IMR-90 (cell line): ENCODE measurements around the gene PRSS35. TPM values are rescaled to one million over a fixed set of nuclear protein-coding genes. Genes with fewer than 3 reads are reported as not detected.

ENCODE experiments used
- ATAC-seq: fragments of 200-7000 bp; cut with Tn5 transposase; 2 replicates; pipeline ENCODE4 v1.9.1; 2020; ENCODE audit warnings: low read depth, mild to moderate bottlenecking, moderate library complexity
- Bru-seq: library from RNA; stranded (reverse); fragments of 400-500 nt; gene quantifications from one replicate; lab custom pipeline; 2021; lab: Mats Ljungman, UMichigan
- BruChase-seq, 2 experiments: library from RNA; stranded (reverse); fragments of 400-500 nt; gene quantifications; one replicate each; lab custom pipeline; 2021; lab: Mats Ljungman, UMichigan
- BruUV-seq: library from RNA; stranded (reverse); fragments of 400-500 nt; replicated peaks from 2 replicates; lab custom pipeline; 2021; lab: Mats Ljungman, UMichigan
- CTCF ChIA-PET: fragments of 300-600 bp; formaldehyde crosslinking; extraction: SDS; loops from one replicate; lab custom pipeline; 2021; ENCODE audit warnings: antibody characterized with exemption; lab: Yijun Ruan, JAX
- POLR2A ChIA-PET: fragments of 300-600 bp; sonication (Branson Sonifier 250); formaldehyde crosslinking; loops from one replicate; lab custom pipeline; 2022; ENCODE audit warnings: antibody characterized with exemption; ENCODE audit not compliant: unreplicated experiment; lab: Charles Lee
- DNase-seq: peaks from one replicate; pipeline ENCODE4 v3.0.0; 2013
- H2AFZ ChIP-seq: replicated peaks from 2 replicates; pipeline ENCODE3; 2013; ENCODE audit warnings: low read length, mild to moderate bottlenecking; ENCODE audit not compliant: poor library complexity
- H2AK5ac ChIP-seq: 2 replicates; pipeline ENCODE4 v1.6.1; 2013; ENCODE audit warnings: low read depth, low read length, inconsistent platforms
- H2AK9ac ChIP-seq: replicated peaks from 2 replicates; pipeline ENCODE3; 2013; ENCODE audit warnings: mild to moderate bottlenecking, low read depth, low read length, moderate library complexity; ENCODE audit not compliant: poor library complexity
- H2BK120ac ChIP-seq: 2 replicates; pipeline ENCODE4 v1.6.1; 2013; ENCODE audit warnings: low read depth, low read length, inconsistent platforms
- H2BK15ac ChIP-seq: 3 replicates; pipeline ENCODE4 v1.6.1; 2013; ENCODE audit warnings: low read depth, low read length, inconsistent platforms
- H2BK20ac ChIP-seq: 2 replicates; pipeline ENCODE4 v1.6.1; 2013; ENCODE audit warnings: low read depth, mild to moderate bottlenecking, inconsistent platforms, low read length, moderate library complexity
- H2BK5ac ChIP-seq: 2 replicates; pipeline ENCODE4 v1.6.1; 2013; ENCODE audit warnings: mild to moderate bottlenecking, low read depth, low read length, inconsistent platforms; ENCODE audit not compliant: poor library complexity, severe bottlenecking
- H3K14ac ChIP-seq: replicated peaks from 2 replicates; pipeline ENCODE4 v1.6.1; 2013; ENCODE audit warnings: low read depth, low read length, inconsistent platforms
- H3K18ac ChIP-seq: 2 replicates; pipeline ENCODE4 v1.6.1; 2013; ENCODE audit warnings: low read depth, low read length, control low read depth
- H3K23ac ChIP-seq: 2 replicates; pipeline ENCODE4 v1.6.1; 2013; ENCODE audit warnings: low read depth, low read length, inconsistent platforms
- H3K27ac ChIP-seq: 2 replicates; pipeline ENCODE4 v1.5.1; 2013; ENCODE audit warnings: mild to moderate bottlenecking, control low read depth, low read length; ENCODE audit not compliant: insufficient read depth
- H3K27me3 ChIP-seq: 2 replicates; pipeline ENCODE4 v1.6.1; 2013; ENCODE audit warnings: low read length; ENCODE audit not compliant: control insufficient read depth, insufficient read depth
- H3K36me3 ChIP-seq: 2 replicates; pipeline ENCODE4 v1.6.1; 2013; ENCODE audit warnings: low read length, mixed read lengths; ENCODE audit not compliant: control insufficient read depth, insufficient read depth
- H3K4ac ChIP-seq: 2 replicates; pipeline ENCODE4 v1.6.1; 2013; ENCODE audit warnings: low read depth, low read length, inconsistent platforms
- H3K4me1 ChIP-seq: 2 replicates; pipeline ENCODE4 v1.6.1; 2013; ENCODE audit warnings: low read length, mixed read lengths; ENCODE audit not compliant: control insufficient read depth, insufficient read depth
- H3K4me2 ChIP-seq: 2 replicates; pipeline ENCODE4 v1.6.1; 2013; ENCODE audit warnings: low read depth, mild to moderate bottlenecking, control low read depth, low read length, moderate library complexity
- H3K4me3 ChIP-seq: 2 replicates; pipeline ENCODE4 v1.5.1; 2013; ENCODE audit warnings: low read depth, mild to moderate bottlenecking, control low read depth, low read length, moderate library complexity; ENCODE audit not compliant: insufficient read depth
- H3K56ac ChIP-seq: 2 replicates; pipeline ENCODE4 v1.6.1; 2013; ENCODE audit warnings: low read length, inconsistent platforms; ENCODE audit not compliant: insufficient read depth; ENCODE audit errors: extremely low read depth
- H3K79me1 ChIP-seq, 2 experiments: 2 replicates each; pipeline ENCODE4 v1.6.1; 2013; ENCODE audit warnings: low read length in 2 of 2, inconsistent platforms in 1 of 2, low read depth in 1 of 2
- H3K9ac ChIP-seq: 2 replicates; pipeline ENCODE4 v1.6.1; 2013; ENCODE audit warnings: low read depth, low read length, control low read depth
- H3K9me1 ChIP-seq: 2 replicates; pipeline ENCODE4 v1.6.1; 2013; ENCODE audit warnings: low read length, inconsistent platforms; ENCODE audit not compliant: insufficient read depth
- H3K9me3 ChIP-seq: 2 replicates; pipeline ENCODE4 v1.6.1; 2013; ENCODE audit warnings: low read length; ENCODE audit not compliant: control insufficient read depth, insufficient read depth
- H4K20me1 ChIP-seq: 2 replicates; pipeline ENCODE4 v1.6.1; 2013; ENCODE audit warnings: low read length, inconsistent platforms; ENCODE audit not compliant: insufficient read depth
- H4K5ac ChIP-seq: 2 replicates; pipeline ENCODE4 v1.6.1; 2013; ENCODE audit warnings: mild to moderate bottlenecking, low read depth, low read length, control low read depth
- H4K8ac ChIP-seq, 2 experiments: 2 replicates each; pipeline ENCODE4 v1.6.1; 2013; ENCODE audit warnings: low read depth in 2 of 2, low read length in 2 of 2, control low read depth in 1 of 2, inconsistent platforms in 1 of 2
- H4K91ac ChIP-seq: 2 replicates; pipeline ENCODE4 v1.6.1; 2013; ENCODE audit warnings: low read depth, low read length, inconsistent platforms; ENCODE audit not compliant: insufficient read depth
- CHD1 ChIP-seq: IDR thresholded peaks from 2 replicates; pipeline ENCODE4 v1.6.1; 2012; ENCODE audit warnings: low read depth, low read length, improper control_type of control experiment
- MAZ ChIP-seq: IDR thresholded peaks from 2 replicates; pipeline ENCODE4 v1.6.1; 2012; ENCODE audit warnings: low read depth, mild to moderate bottlenecking, low read length, improper control_type of control experiment, moderate library complexity, borderline replicate concordance
- MXI1 ChIP-seq: IDR thresholded peaks from 2 replicates; pipeline ENCODE4 v1.6.1; 2012; ENCODE audit warnings: low read depth, mild to moderate bottlenecking, low read length, moderate library complexity, borderline replicate concordance
- POLR2A ChIP-seq: IDR thresholded peaks from 2 replicates; pipeline ENCODE4 v1.6.1; 2012; ENCODE audit warnings: mild to moderate bottlenecking, low read depth, low read length
- RAD21 ChIP-seq: IDR thresholded peaks from 2 replicates; pipeline ENCODE4 v1.6.1; 2012; ENCODE audit warnings: low read length, improper control_type of control experiment
- SMC3 ChIP-seq: fragments of 150-350 bp; IDR thresholded peaks from 2 replicates; pipeline ENCODE4 v1.6.1; 2016; ENCODE audit warnings: low read depth, mild to moderate bottlenecking, antibody characterized with exemption, low read length, moderate library complexity
- WGBS, 2 experiments: methylation state at CpG; one replicate each; pipeline versions ENCODE4 v1.1.5 to v1.1.7; 2013; ENCODE audit warnings: missing lambda C conversion rate in 2 of 2; ENCODE audit not compliant: insufficient read length in 1 of 2; ENCODE audit errors: extremely low coverage in 2 of 2; 5-methylcytosine and 5-hydroxymethylcytosine counted together
- dilution Hi-C: fragments of 300-500 bp; cut with HindIII; formaldehyde crosslinking; loops from one replicate; pipeline ENCODE4 v1.14.3; 2018; ENCODE audit warnings: low sequenced_read_pairs; ENCODE audit not compliant: unreplicated experiment
- in situ Hi-C: fragments of 300-500 bp; cut with MboI; formaldehyde crosslinking; loops from 3 replicates; pipeline ENCODE4 v1.14.3; 2019; ENCODE audit warnings: low sequenced_read_pairs, inconsistent platforms, mixed read lengths
- intact Hi-C: fragments of 100-400 bp; cut with micrococcal nuclease; formaldehyde crosslinking; loops from 2 replicates; pipeline ENCODE4 v1.10.0; 2022
- long read RNA-seq: library from polyadenylated mRNA; unstranded; transcript quantifications from one replicate; pipeline ENCODE4 v2.0.0, GENCODE V29; 2021; ENCODE audit not compliant: unreplicated experiment
- polyA plus RNA-seq, 3 experiments: library from polyadenylated mRNA; depleted of rRNA; stranded (reverse); fragments of >200 nt; gene quantifications; 2 replicates each; pipeline ENCODE4 v1.2.3, GENCODE V29; 2012; ENCODE audit warnings: low replicate concordance in 1 of 3
- total RNA-seq: library from RNA; depleted of rRNA; stranded (reverse); fragments of >200 nt; gene quantifications from 2 replicates; pipeline ENCODE4 v1.2.3, GENCODE V29; 2012; rRNA removed
- TF ChIP-seq, protein P1 (sequence below): conservative IDR thresholded peaks from 2 replicates; pipeline ENCODE4 v1.5.1; 2012; ENCODE audit warnings: mild to moderate bottlenecking, low read depth, low read length, improper control_type of control experiment
- TF ChIP-seq, protein P2 (sequence below): fragments of 150-350 bp; IDR thresholded peaks from 2 replicates; pipeline ENCODE4 v1.6.1; 2017; ENCODE audit warnings: mild to moderate bottlenecking, antibody characterized with exemption, low read length, low read depth

PRSS35 gene, protein sequence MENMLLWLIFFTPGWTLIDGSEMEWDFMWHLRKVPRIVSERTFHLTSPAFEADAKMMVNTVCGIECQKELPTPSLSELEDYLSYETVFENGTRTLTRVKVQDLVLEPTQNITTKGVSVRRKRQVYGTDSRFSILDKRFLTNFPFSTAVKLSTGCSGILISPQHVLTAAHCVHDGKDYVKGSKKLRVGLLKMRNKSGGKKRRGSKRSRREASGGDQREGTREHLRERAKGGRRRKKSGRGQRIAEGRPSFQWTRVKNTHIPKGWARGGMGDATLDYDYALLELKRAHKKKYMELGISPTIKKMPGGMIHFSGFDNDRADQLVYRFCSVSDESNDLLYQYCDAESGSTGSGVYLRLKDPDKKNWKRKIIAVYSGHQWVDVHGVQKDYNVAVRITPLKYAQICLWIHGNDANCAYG
- 5.2 and 6.7 TPM in 2 replicates for total RNA-seq
- polyA plus RNA-seq (2012; rRNA removed) = 4.2 and 5.6 TPM in 2 replicates
- 1.4 and 2.0 TPM in 2 replicates for polyA plus RNA-seq (2012; cell fraction: cytosol; rRNA removed)
- 0.50 and 1.8 TPM in 2 replicates for polyA plus RNA-seq (2012; cell fraction: nucleus; rRNA removed; ENCODE audit: low replicate concordance)
- Bru-seq, nascent RNA = percentile 37 among the genes with signal in this experiment
- BruChase-seq, experiment 1, labeled RNA remaining after a 6-hour chase = percentile 44 among the genes with signal in this experiment
- percentile 38 among the genes with signal in this experiment for BruChase-seq, experiment 2, labeled RNA remaining after a 2-hour chase
- long read RNA-seq, transcript PRSS35-201 (2 exons, 2,440 nt) = major isoform, 16 of 22 reads
- long read RNA-seq, partial matches to known transcripts = 0 of 22 reads
- long read RNA-seq, other reads (novel, unspliced or antisense) = 6 of 22 reads

DNA sequence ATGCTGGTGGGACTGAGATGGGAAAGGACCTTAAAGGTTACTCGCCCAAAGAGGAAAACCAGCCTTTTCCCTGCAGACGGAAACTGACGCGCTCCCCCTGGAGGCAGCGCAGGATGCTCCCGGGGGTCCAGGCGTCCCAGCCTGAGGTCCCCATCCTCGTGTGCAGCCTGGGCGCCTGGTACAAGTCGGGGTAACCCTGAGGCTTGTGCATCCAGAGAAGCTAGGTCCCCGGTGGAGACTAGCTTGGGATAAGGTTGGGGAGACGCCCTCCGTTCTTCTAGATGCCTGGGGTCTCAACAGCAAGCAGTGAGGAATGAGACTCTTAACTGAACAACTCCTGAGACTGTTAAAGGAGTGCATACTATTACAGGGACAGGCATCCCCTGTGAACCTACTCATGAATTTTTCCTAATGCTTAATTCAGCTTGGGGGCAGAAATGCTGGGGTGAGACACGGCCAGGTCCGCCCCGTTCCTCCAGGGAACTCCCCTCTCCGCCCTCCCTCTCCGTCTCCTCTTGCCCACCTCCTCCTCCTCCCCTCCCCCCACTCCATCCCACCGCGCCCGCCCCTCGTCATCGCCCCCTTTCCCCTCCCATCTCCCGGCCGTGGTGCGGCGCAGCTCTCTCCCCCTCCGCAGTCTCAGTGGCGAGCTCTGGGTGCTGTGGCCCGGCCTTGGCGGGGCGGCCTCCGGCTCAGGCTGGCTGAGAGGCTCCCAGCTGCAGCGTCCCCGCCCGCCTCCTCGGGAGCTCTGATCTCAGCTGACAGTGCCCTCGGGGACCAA lies at the start of gene PRSS35:
PRSS35 (plus strand) TSS at position 634 of the 781 bp plus-strand sequence. CDS start 10,908 bp downstream, outside the sequence.
- peak within 1 kb of the TSS; percentile 61; the same call in 1 of the 2 replicates for H3K9ac ChIP-seq
- H3K4ac ChIP-seq = no peak within 1 kb of the TSS
- no peak within 1 kb of the TSS; the same call in 2 of the 3 replicates for H2BK15ac ChIP-seq
- peak within 1 kb of the TSS; percentile 40 for H3K4me3 ChIP-seq
- no peaks in the 10 kb centered on the region for H3K79me1 ChIP-seq
- 0 out of 2 replicates have a peak within 1 kb of the TSS, but pooled peaks have one; percentile 1 for H3K18ac ChIP-seq
- DNase-seq (peak; percentile 48), ATAC-seq (peak; percentile 91)
- no peak within 1 kb of the TSS for H2AK9ac ChIP-seq
- no TSS peak for BruUV-seq
- H2BK120ac ChIP-seq = peak within 1 kb of the TSS; percentile 69; the same call in 1 of the 2 replicates
- H4K8ac ChIP-seq = 0 out of 4 replicates have a peak within 1 kb of the TSS, but pooled peaks of 1 of the 2 experiments have one; percentile 35
- in situ Hi-C loops = loop anchor here (25.0 kb wide), 1 partner anchor 1250 kb away; no protein-coding TSS in a partner anchor
- no peaks in the 10 kb centered on the region for H4K20me1 ChIP-seq
- peak within 1 kb of the TSS; percentile 96 for H3K23ac ChIP-seq
- H2BK5ac ChIP-seq = no peak within 1 kb of the TSS
- POLR2A ChIA-PET = no interaction called here
- no peak within 1 kb of the TSS for H4K91ac ChIP-seq
- H3K36me3 ChIP-seq = no peaks in the 10 kb centered on the region
- H3K4me2 ChIP-seq = peak within 1 kb of the TSS; percentile 95
- peak within 1 kb of the TSS; percentile 70; the same call in 1 of the 2 replicates for H2BK20ac ChIP-seq
- peak within 1 kb of the TSS; percentile 93 for H2AFZ ChIP-seq
- no peaks in the 10 kb centered on the region; the same call in 1 of the 2 replicates for H3K4me1 ChIP-seq
- H3K27me3 ChIP-seq = no peaks in the 10 kb centered on the region
- H3K14ac ChIP-seq = no peak within 1 kb of the TSS
- peak within 1 kb of the TSS; percentile 35; the same call in 1 of the 2 replicates for H3K56ac ChIP-seq
- intact Hi-C loops = loop anchor here (1.0 to 10.0 kb wide), 5 partner anchors 80 to 1260 kb away; partner anchors contain the start of genes ME1 and TPBG
- H3K9me1 ChIP-seq = no peaks in the 10 kb centered on the region
- CTCF ChIA-PET = interaction anchor here (0.6 to 7.0 kb wide), 11 partner anchors 30 to 445 kb away, joined by 3 to 74 read pairs (median 6); partner anchors contain the start of genes DOP1A and UBE3D
- no peak within 1 kb of the TSS for H3K27ac ChIP-seq
- dilution Hi-C loops = loop anchor here (25.0 kb wide), 2 partner anchors 300 to 450 kb away; partner anchors contain the start of genes DOP1A and UBE3D
- WGBS, 2 experiments = 0% methylated on average over 7 of the region's 38 CpGs; no CpG with 5 or more reads in 1 of the 2 experiments
- H3K9me3 ChIP-seq = no peaks in the 10 kb centered on the region
- peak within 1 kb of the TSS; percentile 52; the same call in 1 of the 2 replicates for H4K5ac ChIP-seq
- H2AK5ac ChIP-seq = no peak within 1 kb of the TSS
- TF ChIP-seq, protein P1, sequence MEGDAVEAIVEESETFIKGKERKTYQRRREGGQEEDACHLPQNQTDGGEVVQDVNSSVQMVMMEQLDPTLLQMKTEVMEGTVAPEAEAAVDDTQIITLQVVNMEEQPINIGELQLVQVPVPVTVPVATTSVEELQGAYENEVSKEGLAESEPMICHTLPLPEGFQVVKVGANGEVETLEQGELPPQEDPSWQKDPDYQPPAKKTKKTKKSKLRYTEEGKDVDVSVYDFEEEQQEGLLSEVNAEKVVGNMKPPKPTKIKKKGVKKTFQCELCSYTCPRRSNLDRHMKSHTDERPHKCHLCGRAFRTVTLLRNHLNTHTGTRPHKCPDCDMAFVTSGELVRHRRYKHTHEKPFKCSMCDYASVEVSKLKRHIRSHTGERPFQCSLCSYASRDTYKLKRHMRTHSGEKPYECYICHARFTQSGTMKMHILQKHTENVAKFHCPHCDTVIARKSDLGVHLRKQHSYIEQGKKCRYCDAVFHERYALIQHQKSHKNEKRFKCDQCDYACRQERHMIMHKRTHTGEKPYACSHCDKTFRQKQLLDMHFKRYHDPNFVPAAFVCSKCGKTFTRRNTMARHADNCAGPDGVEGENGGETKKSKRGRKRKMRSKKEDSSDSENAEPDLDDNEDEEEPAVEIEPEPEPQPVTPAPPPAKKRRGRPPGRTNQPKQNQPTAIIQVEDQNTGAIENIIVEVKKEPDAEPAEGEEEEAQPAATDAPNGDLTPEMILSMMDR = peak; percentile 69
- TF ChIP-seq POLR2A (no peak; the same call in 1 of the 2 replicates), SMC3 (peak; percentile 57), MXI1 (peak; percentile 9; the same call in 1 of the 2 replicates), RAD21 (peak; percentile 68), MAZ (peak; percentile 36; the same call in 1 of the 2 replicates), CHD1 (no peak)
- TF ChIP-seq, protein P2, sequence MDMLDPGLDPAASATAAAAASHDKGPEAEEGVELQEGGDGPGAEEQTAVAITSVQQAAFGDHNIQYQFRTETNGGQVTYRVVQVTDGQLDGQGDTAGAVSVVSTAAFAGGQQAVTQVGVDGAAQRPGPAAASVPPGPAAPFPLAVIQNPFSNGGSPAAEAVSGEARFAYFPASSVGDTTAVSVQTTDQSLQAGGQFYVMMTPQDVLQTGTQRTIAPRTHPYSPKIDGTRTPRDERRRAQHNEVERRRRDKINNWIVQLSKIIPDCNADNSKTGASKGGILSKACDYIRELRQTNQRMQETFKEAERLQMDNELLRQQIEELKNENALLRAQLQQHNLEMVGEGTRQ = no peak
